Measurements from ENCODE around the gene PLCH2. TPM values are rescaled to one million over a fixed set of nuclear protein-coding genes. Genes with fewer than 3 reads are reported as not detected.
A peak's percentile ranks its signal among the peaks of the same experiment; 100 is the strongest.

The PLCH2 gene
- polyA plus RNA-seq, 3 donors, result 0.62 to 1.4 (median 1.3) TPM

- DNase-seq (ENCODE audit: extremely low read depth in 1 of 11, low read depth in 9 of 11, low spot score in 4 of 11), result no peak
Observed at GRCh38 chr1:2472561-2473177, 3.4 kb upstream of the PLCH2 start.

- DNase-seq (ENCODE audit: extremely low read depth in 1 of 11, low read depth in 9 of 11, low spot score in 4 of 11), result no peak
Observed at GRCh38 chr1:2473198-2473597, 2.9 kb upstream of the PLCH2 start.

- DNase-seq (ENCODE audit: extremely low read depth in 1 of 11, low read depth in 9 of 11, low spot score in 4 of 11), result no peak
Observed at GRCh38 chr1:2474104-2474844, 1.8 kb upstream of the PLCH2 start.

- DNase-seq (ENCODE audit: extremely low read depth in 1 of 11, low read depth in 9 of 11, low spot score in 4 of 11), result no peak
Observed at GRCh38 chr1:2474933-2475371, 1.1 kb upstream of the PLCH2 start.

GRCh38 chr1:2475571-2475970 is 518 bp upstream of the PLCH2 start:
- DNase-seq (ENCODE audit: extremely low read depth in 1 of 11, low read depth in 9 of 11, low spot score in 4 of 11), result no peak

GRCh38 chr1:2477309-2477708 is 1.2 kb downstream of the PLCH2 start:
- no peak for DNase-seq (ENCODE audit: extremely low read depth in 1 of 11, low read depth in 9 of 11, low spot score in 4 of 11)

- no peak for DNase-seq (ENCODE audit: extremely low read depth in 1 of 11, low read depth in 9 of 11, low spot score in 4 of 11)
Observed at GRCh38 chr1:2477791-2478499, 1.9 kb downstream of the PLCH2 start.

- DNase-seq (ENCODE audit: extremely low read depth in 1 of 11, low read depth in 9 of 11, low spot score in 4 of 11), result no peak
Observed at GRCh38 chr1:2479186-2479585, 3.1 kb downstream of the PLCH2 start.

- DNase-seq (ENCODE audit: extremely low read depth in 1 of 11, low read depth in 9 of 11, low spot score in 4 of 11), result no peak
Observed at GRCh38 chr1:2479618-2480017, 3.5 kb downstream of the PLCH2 start.

GRCh38 chr1:2480236-2480985 is 4.3 kb downstream of the PLCH2 start:
- DNase-seq (ENCODE audit: extremely low read depth in 1 of 11, low read depth in 9 of 11, low spot score in 4 of 11), result no peak

GRCh38 chr1:2480986-2481364 is 4.9 kb downstream of the PLCH2 start:
- DNase-seq (ENCODE audit: extremely low read depth in 1 of 11, low read depth in 9 of 11, low spot score in 4 of 11), result peak in 6 of 11 donors; percentile 40 to 65 (median 58)

GRCh38 chr1:2481885-2482284 is 5.8 kb downstream of the PLCH2 start:
- DNase-seq (ENCODE audit: extremely low read depth in 1 of 11, low read depth in 9 of 11, low spot score in 4 of 11), result no peak

GRCh38 chr1:2482588-2482987 is 6.5 kb downstream of the PLCH2 start:
- no peak for DNase-seq (ENCODE audit: extremely low read depth in 1 of 11, low read depth in 9 of 11, low spot score in 4 of 11)

- DNase-seq (ENCODE audit: extremely low read depth in 1 of 11, low read depth in 9 of 11, low spot score in 4 of 11), result no peak
Observed at GRCh38 chr1:2483026-2483425, 6.9 kb downstream of the PLCH2 start.

GRCh38 chr1:2483970-2484369 is 7.9 kb downstream of the PLCH2 start:
- DNase-seq (ENCODE audit: extremely low read depth in 1 of 11, low read depth in 9 of 11, low spot score in 4 of 11), result no peak

- no peak for DNase-seq (ENCODE audit: extremely low read depth in 1 of 11, low read depth in 9 of 11, low spot score in 4 of 11)
Observed at GRCh38 chr1:2486041-2486440, 10.0 kb downstream of the PLCH2 start.

GRCh38 chr1:2486558-2486957 is 10.5 kb downstream of the PLCH2 start:
- DNase-seq (ENCODE audit: extremely low read depth in 1 of 11, low read depth in 9 of 11, low spot score in 4 of 11), result no peak

GRCh38 chr1:2488688-2489087 is 12.6 kb downstream of the PLCH2 start:
- no peak for DNase-seq (ENCODE audit: extremely low read depth in 1 of 11, low read depth in 9 of 11, low spot score in 4 of 11)

GRCh38 chr1:2489615-2490014 is 13.5 kb downstream of the PLCH2 start:
- no peak for DNase-seq (ENCODE audit: extremely low read depth in 1 of 11, low read depth in 9 of 11, low spot score in 4 of 11)

GRCh38 chr1:2492091-2492490 is 16.0 kb downstream of the PLCH2 start:
- no peak for DNase-seq (ENCODE audit: extremely low read depth in 1 of 11, low read depth in 9 of 11, low spot score in 4 of 11)
